Activated naive CD8-positive, alpha-beta T cell (primary cell): ENCODE results near the gene THOC2.
"Not testable (repeated sequence)": the region's sequence is repeated elsewhere in the genome, so short reads cannot be mapped to it uniquely, and the experiment has no call there.

ENCODE experiments used
- H3K27ac Mint-ChIP-seq: one replicate; pipeline ENCODE4 v1.8.0; 2021; ENCODE audit warnings: mixed read lengths
- H3K27me3 Mint-ChIP-seq: one replicate; pipeline ENCODE4 v1.8.0; 2021; ENCODE audit warnings: mixed read lengths
- H3K36me3 Mint-ChIP-seq: one replicate; pipeline ENCODE4 v1.8.0; 2021; ENCODE audit warnings: mixed read lengths
- H3K4me1 Mint-ChIP-seq: one replicate; pipeline ENCODE4 v1.8.0; 2021; ENCODE audit warnings: low read depth, mixed read lengths
- H3K4me3 Mint-ChIP-seq: one replicate; pipeline ENCODE4 v1.8.0; 2021; ENCODE audit warnings: mild to moderate bottlenecking, mixed read lengths
- H3K9me3 Mint-ChIP-seq: one replicate; pipeline ENCODE4 v1.8.0; 2021; ENCODE audit warnings: low read depth, mixed read lengths

The THOC2 gene

GRCh38 chrX:123664467-123665167, 68.2 kb downstream of the THOC2 start:
- H3K36me3 Mint-ChIP-seq = peaks cover 20% of the 10 kb centered on the region

GRCh38 chrX:123663720-123664119, 69.1 kb downstream of the THOC2 start:
- H3K9me3 Mint-ChIP-seq, H3K27me3 Mint-ChIP-seq, H3K27ac Mint-ChIP-seq, H3K4me1 Mint-ChIP-seq, H3K4me3 Mint-ChIP-seq: not testable (repeated sequence)
- peaks cover 20% of the 10 kb centered on the region for H3K36me3 Mint-ChIP-seq

More at GRCh38 chrX:123664467-123665167, 68.2 kb downstream of the THOC2 start:
- H3K4me3 Mint-ChIP-seq, H3K4me1 Mint-ChIP-seq, H3K27ac Mint-ChIP-seq, H3K27me3 Mint-ChIP-seq, H3K9me3 Mint-ChIP-seq: not testable (repeated sequence)

DNA sequence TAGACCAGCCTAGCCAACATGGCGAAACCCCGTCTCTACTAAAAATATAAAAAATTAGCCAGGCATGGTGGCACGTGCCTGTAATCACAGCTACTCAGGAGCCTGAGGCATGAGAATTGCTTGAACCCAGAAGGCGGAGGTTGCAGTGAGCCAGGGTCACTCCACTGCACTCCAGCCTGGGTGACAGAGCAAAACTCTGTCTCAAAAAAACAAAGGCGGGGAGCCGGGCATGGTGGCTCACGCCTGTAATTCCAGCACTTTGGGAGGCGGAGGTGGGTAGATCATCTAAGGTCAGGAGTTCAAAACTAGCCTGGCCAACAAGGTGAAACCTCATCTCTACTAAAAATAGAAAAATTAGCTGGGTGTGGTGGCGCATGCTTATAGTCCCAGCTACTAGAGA, 76.3 kb downstream of the THOC2 start:
- peaks cover 21% of the 10 kb centered on the region for H3K4me1 Mint-ChIP-seq
- H3K4me3 Mint-ChIP-seq, H3K36me3 Mint-ChIP-seq, H3K27ac Mint-ChIP-seq, H3K9me3 Mint-ChIP-seq, H3K27me3 Mint-ChIP-seq: not testable (repeated sequence)

DNA sequence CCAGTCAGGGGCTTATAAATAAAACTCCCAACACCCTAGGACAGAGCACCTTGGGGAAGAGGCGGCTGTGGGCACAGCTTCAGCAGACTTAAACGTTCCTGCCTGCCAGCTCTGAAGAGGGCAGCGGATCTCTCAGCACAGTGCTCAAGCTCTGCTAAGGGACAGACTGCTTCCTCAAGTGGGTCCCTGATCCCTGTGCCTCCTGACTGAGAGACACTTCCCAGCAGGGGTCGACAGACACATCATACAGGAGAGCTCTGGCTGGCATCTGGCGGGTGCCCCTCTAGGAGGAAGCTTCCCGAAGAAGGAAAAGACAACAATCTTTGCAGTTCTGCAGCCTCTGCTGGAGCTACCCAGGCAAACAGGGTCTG, 84.1 kb downstream of the THOC2 start:
- not testable (repeated sequence) for H3K4me3 Mint-ChIP-seq, H3K36me3 Mint-ChIP-seq, H3K27me3 Mint-ChIP-seq, H3K27ac Mint-ChIP-seq, H3K9me3 Mint-ChIP-seq
- peaks cover 41% of the 10 kb centered on the region for H3K4me1 Mint-ChIP-seq

DNA sequence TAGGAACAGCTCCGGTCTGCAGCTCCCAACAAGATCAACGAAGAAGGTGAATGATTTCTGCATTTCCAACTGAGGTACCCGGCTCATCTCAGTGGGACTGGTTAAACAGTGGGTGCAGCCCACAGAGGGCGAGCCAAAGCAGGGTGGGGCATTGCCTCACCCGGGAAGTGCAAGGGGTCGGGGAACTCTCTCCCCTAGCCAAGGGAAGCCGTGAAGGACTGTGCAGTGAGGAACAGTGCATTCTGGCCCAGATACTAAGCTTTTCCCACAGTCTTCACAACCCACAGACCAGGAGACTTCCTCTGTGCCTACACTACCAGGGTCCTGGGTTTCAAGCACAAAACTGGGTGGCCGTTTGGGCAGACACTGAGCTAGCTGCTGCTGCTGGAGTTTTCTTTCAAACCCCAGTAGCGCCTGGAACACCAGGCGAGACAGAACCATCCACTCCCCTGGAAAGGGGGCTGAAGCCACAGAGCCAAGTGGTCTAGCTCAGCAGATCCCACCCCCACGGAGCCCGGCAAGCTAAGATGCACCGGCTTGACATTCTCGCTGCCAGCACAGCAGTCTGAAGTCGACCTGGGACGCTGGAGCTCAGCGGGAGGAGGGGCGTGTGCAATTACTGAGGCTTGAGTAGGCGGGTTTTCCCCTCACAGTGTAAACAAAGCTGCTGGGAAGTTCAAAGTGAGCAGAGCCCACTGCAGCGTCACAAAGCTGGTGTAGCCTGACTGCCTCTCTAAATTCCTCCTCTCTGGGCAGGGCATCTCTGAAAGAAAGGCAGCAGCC, 84.6 kb downstream of the THOC2 start:
- Mint-ChIP-seq H3K27me3 (no peaks in the 10 kb centered on the region), H3K27ac (no peak overlapping the region), H3K4me1 (peaks cover 41% of the 10 kb centered on the region), H3K36me3 (peaks cover 1% of the 10 kb centered on the region), H3K4me3 (no peak overlapping the region), H3K9me3 (no peaks in the 10 kb centered on the region)

- Mint-ChIP-seq H3K27ac (no peak overlapping the region), H3K36me3 (no peaks in the 10 kb centered on the region), H3K4me3 (no peak overlapping the region), H3K9me3 (no peaks in the 10 kb centered on the region), H3K4me1 (peaks cover 31% of the 10 kb centered on the region), H3K27me3 (no peaks in the 10 kb centered on the region)
These were observed 85.6 kb downstream of the THOC2 start for GRCh38 chrX:123647244-123647643.

GRCh38 chrX:123629502-123629901, 103.3 kb downstream of the THOC2 start:
- Mint-ChIP-seq H3K36me3 (peaks cover 11% of the 10 kb centered on the region), H3K27me3 (no peaks in the 10 kb centered on the region), H3K9me3 (no peaks in the 10 kb centered on the region), H3K27ac (no peak overlapping the region), H3K4me1 (peaks cover 7% of the 10 kb centered on the region), H3K4me3 (no peak overlapping the region)

DNA sequence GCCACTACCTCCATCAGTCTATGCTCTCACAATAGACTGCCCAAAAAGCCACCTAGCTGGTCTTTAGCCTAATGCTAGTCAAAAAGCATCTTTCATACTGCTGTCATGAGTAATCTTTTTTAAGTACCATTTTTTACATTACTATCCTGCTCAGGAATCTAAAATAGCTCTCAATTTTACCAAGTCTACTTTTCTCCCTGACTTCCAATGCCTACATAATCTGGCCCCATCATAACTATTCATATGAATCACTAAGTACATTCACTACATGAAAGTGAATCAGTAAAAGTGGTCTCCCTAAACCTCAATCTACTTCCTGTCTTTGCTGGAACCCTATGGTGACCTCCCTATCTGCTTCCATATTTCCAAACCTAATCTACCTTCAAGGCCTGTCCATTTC, 105.9 kb downstream of the THOC2 start:
- peak overlapping the region; percentile 64 for H3K27ac Mint-ChIP-seq
- H3K9me3 Mint-ChIP-seq = no peaks in the 10 kb centered on the region

GRCh38 chrX:123625952-123626351, 106.9 kb downstream of the THOC2 start:
- Mint-ChIP-seq H3K4me3 (no peak overlapping the region), H3K27ac (no peak overlapping the region), H3K9me3 (no peaks in the 10 kb centered on the region), H3K36me3 (peaks cover 6% of the 10 kb centered on the region), H3K4me1 (peaks cover 7% of the 10 kb centered on the region), H3K27me3 (no peaks in the 10 kb centered on the region)

More for the DNA sequence above, 105.9 kb downstream of the THOC2 start:
- Mint-ChIP-seq H3K4me3 (no peak overlapping the region), H3K4me1 (peaks cover 7% of the 10 kb centered on the region), H3K36me3 (peaks cover 7% of the 10 kb centered on the region), H3K27me3 (no peaks in the 10 kb centered on the region)

GRCh38 chrX:123625477-123625876, 107.4 kb downstream of the THOC2 start:
- Mint-ChIP-seq H3K4me3 (no peak overlapping the region), H3K9me3 (no peaks in the 10 kb centered on the region), H3K4me1 (peaks cover 7% of the 10 kb centered on the region), H3K36me3 (peaks cover 6% of the 10 kb centered on the region), H3K27ac (no peak overlapping the region), H3K27me3 (no peaks in the 10 kb centered on the region)

GRCh38 chrX:123617007-123617406, 115.8 kb downstream of the THOC2 start:
- Mint-ChIP-seq H3K27me3 (no peaks in the 10 kb centered on the region), H3K4me1 (no peaks in the 10 kb centered on the region), H3K4me3 (no peak overlapping the region), H3K27ac (no peak overlapping the region), H3K9me3 (no peaks in the 10 kb centered on the region), H3K36me3 (peaks cover 6% of the 10 kb centered on the region)

DNA sequence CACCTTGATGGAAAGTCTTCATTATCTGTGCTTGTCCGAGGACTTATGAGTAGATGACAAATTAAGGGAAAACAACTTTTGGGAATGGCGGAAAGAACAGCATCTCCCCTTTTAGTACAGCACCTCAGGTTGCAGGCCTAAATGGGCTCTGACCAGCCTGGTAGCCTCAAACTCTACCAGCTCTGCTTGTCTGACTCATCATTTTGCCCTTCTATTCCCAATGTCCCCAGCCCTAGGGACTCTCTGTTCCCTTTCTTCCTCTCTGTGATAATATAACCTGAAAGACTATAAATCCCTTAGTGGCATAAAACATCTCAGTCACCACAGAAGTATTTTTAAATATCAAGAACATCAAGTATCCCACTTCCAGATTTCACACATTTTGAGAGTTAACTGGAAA, 121.9 kb downstream of the THOC2 start:
- H3K27ac Mint-ChIP-seq = no peak overlapping the region
- H3K27me3 Mint-ChIP-seq = no peaks in the 10 kb centered on the region
- H3K4me1 Mint-ChIP-seq = no peaks in the 10 kb centered on the region
- no peaks in the 10 kb centered on the region for H3K9me3 Mint-ChIP-seq
- peaks cover 2% of the 10 kb centered on the region for H3K36me3 Mint-ChIP-seq
- H3K4me3 Mint-ChIP-seq = no peak overlapping the region

DNA sequence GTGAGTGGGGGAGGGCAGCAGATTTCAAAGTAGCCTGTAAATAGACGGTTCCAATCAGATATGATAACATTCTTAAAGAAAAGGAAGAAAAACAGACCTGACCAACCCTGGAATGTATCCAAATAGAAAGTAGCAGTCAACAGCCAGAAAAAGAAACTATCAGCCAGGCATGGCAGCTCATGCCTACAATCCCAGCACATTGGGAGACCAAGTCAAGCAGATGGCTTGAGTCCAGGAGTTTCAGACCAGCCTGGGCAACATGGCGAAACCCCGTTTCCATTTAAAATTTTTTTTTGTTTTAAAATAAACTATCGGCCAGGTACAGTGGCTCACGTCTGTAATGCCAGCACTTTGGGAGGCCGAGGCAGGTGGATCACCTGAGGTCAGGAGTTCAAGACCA, 125.0 kb downstream of the THOC2 start:
- no peaks in the 10 kb centered on the region for H3K4me1 Mint-ChIP-seq
- H3K4me3 Mint-ChIP-seq = no peak overlapping the region
- H3K9me3 Mint-ChIP-seq = no peaks in the 10 kb centered on the region
- no peaks in the 10 kb centered on the region for H3K27me3 Mint-ChIP-seq
- H3K27ac Mint-ChIP-seq = no peak overlapping the region
- peaks cover 2% of the 10 kb centered on the region for H3K36me3 Mint-ChIP-seq

GRCh38 chrX:123607270-123607669, 125.6 kb downstream of the THOC2 start:
- Mint-ChIP-seq H3K4me1 (no peaks in the 10 kb centered on the region), H3K9me3 (no peaks in the 10 kb centered on the region), H3K36me3 (peaks cover 3% of the 10 kb centered on the region), H3K27me3 (no peaks in the 10 kb centered on the region), H3K4me3 (no peak overlapping the region), H3K27ac (no peak overlapping the region)

DNA sequence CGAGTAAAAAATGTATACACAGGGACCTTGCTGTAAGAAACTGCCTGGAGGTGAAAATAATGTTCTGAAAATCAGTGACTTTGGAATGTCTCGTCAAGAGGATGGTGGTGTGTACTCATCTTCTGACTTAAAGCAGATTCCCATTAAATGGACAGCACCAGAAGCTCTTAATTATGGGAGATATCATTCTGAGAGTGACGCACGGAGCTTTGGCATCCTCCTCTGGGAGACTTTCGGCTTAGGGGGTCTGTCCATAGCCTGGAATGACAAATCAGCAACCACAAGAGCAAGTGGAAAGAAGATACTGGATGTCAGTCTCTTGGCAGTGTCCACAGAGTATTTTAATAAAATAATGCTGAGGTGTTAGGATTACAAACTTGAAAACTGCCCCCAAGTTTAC, 129.4 kb downstream of the THOC2 start:
- Mint-ChIP-seq H3K36me3 (peaks cover 5% of the 10 kb centered on the region), H3K27ac (no peak overlapping the region), H3K9me3 (no peaks in the 10 kb centered on the region), H3K27me3 (no peaks in the 10 kb centered on the region), H3K4me3 (no peak overlapping the region), H3K4me1 (no peaks in the 10 kb centered on the region)

DNA sequence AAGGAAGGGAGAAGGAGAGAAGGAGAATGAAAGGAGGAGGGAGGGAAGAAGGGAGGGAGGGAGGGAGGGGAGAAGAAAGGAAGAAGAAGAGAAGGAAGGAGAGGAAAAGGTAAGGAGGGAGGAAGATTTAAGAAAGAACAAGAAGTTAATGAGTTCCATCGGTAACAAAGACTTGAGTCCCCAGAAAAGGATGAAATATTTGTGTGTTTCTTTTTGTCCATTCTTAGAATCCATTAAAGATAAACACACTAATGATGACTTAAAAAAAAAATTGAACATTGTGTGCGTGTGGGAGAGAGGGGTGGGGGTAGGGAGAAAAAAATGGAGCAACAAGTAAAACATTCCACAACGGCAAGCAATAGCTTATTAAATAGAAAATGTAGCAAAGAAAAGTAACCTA, 131.4 kb downstream of the THOC2 start:
- H3K4me3 Mint-ChIP-seq = no peak overlapping the region
- no peaks in the 10 kb centered on the region for H3K27me3 Mint-ChIP-seq
- no peak overlapping the region for H3K27ac Mint-ChIP-seq
- H3K36me3 Mint-ChIP-seq = peaks cover 5% of the 10 kb centered on the region
- no peaks in the 10 kb centered on the region for H3K9me3 Mint-ChIP-seq
- H3K4me1 Mint-ChIP-seq = no peaks in the 10 kb centered on the region
